GM19035 (cell line): ENCODE measurements around the gene NAA20.

Source experiments
- ATAC-seq: cut with Tn5 transposase; IDR thresholded peaks from one replicate; pipeline ENCODE4 v1.9.1; 2021; ENCODE audit not compliant: unreplicated experiment

NAA20 gene

GRCh38 chr20:20073801-20074371 lies 56.7 kb downstream of the NAA20 start:
- no peak for ATAC-seq

- ATAC-seq, result no peak
Measured at GRCh38 chr20:20075032-20075431, 57.9 kb downstream of the NAA20 start.

DNA sequence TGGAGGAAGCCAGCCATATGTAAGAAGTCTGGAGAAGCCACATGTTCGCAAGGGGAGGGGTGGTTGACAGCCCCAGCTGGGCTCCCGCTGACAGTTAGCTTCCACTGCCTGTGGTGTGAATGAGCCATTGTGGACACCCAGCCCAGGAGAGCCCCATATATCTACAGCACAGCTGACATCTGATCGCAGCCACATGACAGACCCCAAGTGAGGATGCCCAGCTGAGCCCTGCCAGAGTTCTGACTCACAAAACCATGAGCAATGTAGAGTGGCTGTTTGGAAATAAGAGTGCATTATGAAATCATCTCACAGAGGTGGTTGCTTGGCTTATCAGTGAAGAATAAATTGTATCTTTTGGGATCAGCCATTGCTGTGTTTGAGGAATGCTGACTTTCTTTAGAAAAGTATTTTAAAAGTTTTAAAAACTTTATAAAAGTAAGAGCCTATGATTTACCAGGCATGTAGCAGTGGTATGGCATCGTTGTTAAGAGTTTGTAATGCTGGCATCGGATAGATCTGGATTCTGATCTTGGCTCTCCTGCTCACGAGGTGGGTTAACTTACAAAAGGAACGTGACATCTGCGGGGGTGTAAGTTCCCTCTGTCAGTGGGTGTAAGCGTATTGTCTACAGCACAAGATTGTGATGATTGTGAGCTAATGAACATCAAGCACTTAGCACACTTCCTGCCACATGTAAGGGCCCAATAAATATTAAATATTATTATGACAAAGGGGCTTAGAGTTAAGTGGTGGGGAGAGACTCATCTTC lies 59.3 kb downstream of the NAA20 start:
- ATAC-seq, result no peak

GRCh38 chr20:20078041-20078440 lies 60.9 kb downstream of the NAA20 start:
- ATAC-seq, result no peak

GRCh38 chr20:20079102-20079784 lies 62.1 kb downstream of the NAA20 start:
- ATAC-seq, result no peak
